Measurements from ENCODE around the gene SBNO2. TPM values are rescaled to one million over a fixed set of nuclear protein-coding genes. Genes with fewer than 3 reads are reported as not detected.

The SBNO2 gene
- total and polyA plus RNA-seq, 2 donors (not counting 1 experiment from before 2014, with no cell fraction given): 42.8 to 83.3 TPM

DNA sequence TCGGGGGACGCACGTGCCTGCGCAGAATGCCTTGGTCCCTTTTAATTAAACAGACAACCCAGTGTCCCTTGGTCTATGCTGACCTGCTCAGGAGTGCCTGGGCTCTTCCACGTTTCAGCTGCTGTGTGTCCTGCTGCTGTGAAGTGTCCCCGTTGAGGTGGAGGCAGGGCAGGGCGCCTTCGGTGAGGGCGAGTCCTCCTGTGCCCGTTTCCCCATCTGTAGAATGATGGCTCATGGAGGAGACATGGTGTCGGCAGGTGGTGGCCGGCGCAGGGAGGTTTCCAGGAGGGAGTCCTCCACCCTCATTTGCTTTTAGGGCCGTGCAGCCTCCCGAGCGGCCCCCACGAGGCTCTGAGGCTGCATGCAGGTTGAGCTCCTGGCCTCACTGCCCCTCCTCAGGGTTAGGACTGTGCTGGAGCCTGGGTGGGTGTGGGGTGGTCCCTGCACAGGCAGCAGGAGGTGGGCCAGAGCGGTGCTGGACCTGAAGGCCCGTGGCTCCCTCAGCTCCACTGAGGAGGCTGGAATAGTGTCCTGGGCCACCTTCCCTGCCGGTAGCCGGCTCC lies 40.3 kb upstream of the SBNO2 start:
- H3K27me3 ChIP-seq (replicated peaks in 1 of 4; ENCODE audit: control extremely low read depth in 1 of 4, control insufficient read depth in 3 of 4, insufficient read depth in 4 of 4, low read length in 3 of 4): no peaks in the 10 kb centered on the region
- Mint-ChIP-seq H3K27me3 (no peaks in the 10 kb centered on the region), H3K4me3 (peak overlapping the region; percentile 67), H3K9me3 (ENCODE audit: insufficient read depth) (no peaks in the 10 kb centered on the region), H3K4me1 (peaks cover 22% of the 10 kb centered on the region), H3K27ac (peak overlapping the region; percentile 87)
- no peak overlapping the region for H3K9ac ChIP-seq (ENCODE audit: low read length)
- H3K4me2 ChIP-seq (replicated peaks; ENCODE audit: low read depth, low read length, poor library complexity, severe bottlenecking): peak overlapping the region; percentile 68
- peaks cover 0 to 23% of the 10 kb centered on the region in 2 experiments for H3K36me3 ChIP-seq (replicated peaks in 1 of 2; ENCODE audit: control extremely low read depth in 1 of 2, control insufficient read depth in 1 of 2, extremely low read depth in 1 of 2, insufficient read depth in 2 of 2, low read length in 1 of 2)
- no peaks in the 10 kb centered on the region for H3K9me3 ChIP-seq (ENCODE audit: control extremely low read depth in 1 of 3, control insufficient read depth in 2 of 3, insufficient read depth in 1 of 3, low read length in 2 of 3)
- 78% methylated on average over 18 of the region's 21 CpGs for WGBS (ENCODE audit: insufficient coverage)
- intact Hi-C loops (cut with micrococcal nuclease): no loop called here
- TF ChIP-seq, protein P1, sequence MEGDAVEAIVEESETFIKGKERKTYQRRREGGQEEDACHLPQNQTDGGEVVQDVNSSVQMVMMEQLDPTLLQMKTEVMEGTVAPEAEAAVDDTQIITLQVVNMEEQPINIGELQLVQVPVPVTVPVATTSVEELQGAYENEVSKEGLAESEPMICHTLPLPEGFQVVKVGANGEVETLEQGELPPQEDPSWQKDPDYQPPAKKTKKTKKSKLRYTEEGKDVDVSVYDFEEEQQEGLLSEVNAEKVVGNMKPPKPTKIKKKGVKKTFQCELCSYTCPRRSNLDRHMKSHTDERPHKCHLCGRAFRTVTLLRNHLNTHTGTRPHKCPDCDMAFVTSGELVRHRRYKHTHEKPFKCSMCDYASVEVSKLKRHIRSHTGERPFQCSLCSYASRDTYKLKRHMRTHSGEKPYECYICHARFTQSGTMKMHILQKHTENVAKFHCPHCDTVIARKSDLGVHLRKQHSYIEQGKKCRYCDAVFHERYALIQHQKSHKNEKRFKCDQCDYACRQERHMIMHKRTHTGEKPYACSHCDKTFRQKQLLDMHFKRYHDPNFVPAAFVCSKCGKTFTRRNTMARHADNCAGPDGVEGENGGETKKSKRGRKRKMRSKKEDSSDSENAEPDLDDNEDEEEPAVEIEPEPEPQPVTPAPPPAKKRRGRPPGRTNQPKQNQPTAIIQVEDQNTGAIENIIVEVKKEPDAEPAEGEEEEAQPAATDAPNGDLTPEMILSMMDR (IDR thresholded peaks at IDR 0.05): no peak
- TF ChIP-seq EZH2 (IDR thresholded peaks at IDR 0.05; ENCODE audit: borderline replicate concordance, insufficient read depth, low read depth, low read length, poor library complexity, severe bottlenecking): no peak
- H4K20me1 ChIP-seq (ENCODE audit: control insufficient read depth, insufficient read depth, low read length, poor library complexity, severe bottlenecking): peaks cover 97% of the 10 kb centered on the region
- ATAC-seq (ENCODE audit: low read depth): no peak
- ChIA-PET POLR2A (no interaction called here), CTCF (interaction anchor here (1.1 to 1.4 kb wide), 3 partner anchors 20 to 101 kb away, joined by 4 to 5 read pairs (median 4); no protein-coding TSS in a partner anchor)
- H3K4me1 ChIP-seq (ENCODE audit: control insufficient read depth in 2 of 2, insufficient read depth in 2 of 2, low read length in 2 of 2): peaks cover 12 to 15% of the 10 kb centered on the region in 2 donors
- no peak overlapping the region for H3K4me3 ChIP-seq (ENCODE audit: control extremely low read depth in 1 of 5, extremely low read depth in 1 of 5, insufficient read depth in 1 of 5, low read depth in 2 of 5, low read length in 4 of 5)
- no peak for DNase-seq
- H3K27ac ChIP-seq (ENCODE audit: low read length in 2 of 2): peak overlapping the region; percentile 50 to 84
- peaks cover 95% of the 10 kb centered on the region for H3K79me2 ChIP-seq (ENCODE audit: control insufficient read depth, insufficient read depth, low read length)
- H2AFZ ChIP-seq (ENCODE audit: insufficient read depth, low read depth, low read length, poor library complexity, severe bottlenecking): no peak overlapping the region
